ENCODE data around the gene ZFPM1. TPM values are rescaled to one million over a fixed set of nuclear protein-coding genes. Genes with fewer than 3 reads are reported as not detected.

Gene ZFPM1
- total RNA-seq, 1 donor: 15.1 TPM

DNA sequence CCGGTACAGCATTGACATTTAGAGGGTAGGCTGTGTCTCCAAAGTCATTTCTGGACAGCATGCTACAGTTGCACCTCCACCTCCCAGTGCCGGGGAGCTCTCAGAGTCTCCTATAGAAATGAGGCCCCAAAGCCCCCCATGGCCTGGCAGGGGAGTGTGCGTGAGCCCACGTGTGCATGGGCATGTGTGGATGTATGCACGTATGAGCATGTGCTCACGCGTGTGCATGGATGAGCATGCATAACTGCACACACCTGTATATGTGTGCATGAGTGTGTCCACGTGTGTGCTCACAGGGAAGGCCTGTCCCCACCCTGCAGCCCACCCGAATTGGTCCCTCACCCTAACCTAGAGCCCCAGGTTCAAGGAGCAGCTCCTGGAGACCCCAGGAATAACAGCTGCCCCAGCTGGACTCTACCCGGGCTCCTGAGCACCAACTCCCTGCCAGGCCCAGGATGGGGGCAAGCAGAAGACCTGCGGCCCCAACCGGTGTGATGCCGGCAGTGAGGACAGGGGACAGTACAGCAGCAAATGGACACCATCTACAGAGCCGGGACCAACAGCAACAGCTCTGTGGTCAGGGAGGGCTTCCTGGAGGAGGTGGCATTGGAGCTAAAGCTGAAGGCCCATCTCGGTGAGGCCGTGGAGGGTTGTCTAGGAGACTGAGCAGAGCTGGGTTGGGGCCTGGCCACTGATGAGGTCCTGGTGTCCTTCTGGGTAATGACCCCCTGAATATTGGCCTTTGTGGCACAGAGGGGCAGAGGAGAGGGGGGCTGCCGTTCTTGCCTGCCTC is 35.2 kb upstream of the ZFPM1 start:
- no peak for DNase-seq (ENCODE audit: low read depth in 2 of 3, low spot score in 2 of 3)

DNA sequence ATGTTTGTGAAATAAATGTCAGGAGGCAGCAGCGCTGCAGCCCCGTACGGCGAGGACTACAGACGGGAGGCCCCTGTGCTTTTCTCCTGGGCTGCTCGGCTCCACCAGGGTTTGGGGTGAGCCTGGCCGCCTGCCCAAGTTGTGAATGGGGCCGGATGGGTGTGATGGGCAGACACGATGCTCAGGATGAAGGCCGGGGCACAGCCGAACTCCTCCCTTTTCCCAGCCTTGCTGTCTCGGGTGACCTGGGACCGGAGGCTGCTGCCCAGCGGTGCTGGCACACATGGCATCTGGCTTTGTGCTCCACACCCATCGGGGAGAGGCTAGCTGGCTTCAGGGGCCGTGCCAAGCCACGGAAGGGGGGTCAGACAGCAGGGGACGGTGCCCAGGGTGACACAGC is 34.2 kb upstream of the ZFPM1 start:
- DNase-seq (ENCODE audit: low read depth in 2 of 3, low spot score in 2 of 3): no peak

DNA sequence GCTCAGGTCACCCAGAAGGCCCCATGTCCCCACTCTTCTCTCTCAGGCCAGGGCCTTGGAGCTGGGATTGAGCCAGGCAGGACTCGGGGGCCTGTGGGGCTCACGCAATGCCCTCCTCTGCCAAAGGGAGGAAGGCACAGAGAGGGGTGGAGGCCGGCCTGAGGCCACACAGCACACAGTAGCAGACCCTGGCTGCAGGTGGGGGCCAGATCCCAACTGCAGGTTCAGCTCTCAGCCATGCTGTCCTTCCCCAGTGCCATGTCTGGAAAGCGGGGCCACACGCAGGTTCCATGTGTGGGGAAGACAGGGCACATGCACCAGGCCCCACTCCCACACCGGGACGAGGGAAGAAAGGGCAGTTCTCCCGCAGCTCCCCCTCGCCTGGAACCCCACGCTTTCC is 33.3 kb upstream of the ZFPM1 start:
- DNase-seq (ENCODE audit: low read depth in 2 of 3, low spot score in 2 of 3): no peak

DNA sequence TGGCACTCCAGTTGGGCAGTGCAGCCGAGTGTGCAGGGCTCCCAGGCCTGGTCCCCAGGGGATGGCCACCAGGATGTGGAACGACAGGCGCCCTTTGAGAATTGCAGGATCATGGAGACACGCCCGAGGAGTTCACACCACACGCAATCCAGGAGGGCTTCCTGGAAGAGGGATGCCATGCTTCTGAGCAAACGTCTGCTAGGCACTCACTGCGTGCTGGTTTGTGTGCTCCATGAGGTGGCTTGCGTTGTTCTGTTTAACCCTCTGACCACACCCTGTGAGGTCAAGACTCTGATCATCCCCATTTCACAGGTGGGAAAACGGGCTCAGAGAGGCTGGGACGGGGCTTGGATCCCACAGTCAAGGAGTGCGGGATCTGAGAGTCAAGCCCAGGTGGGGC is 32.6 kb upstream of the ZFPM1 start:
- no peak for DNase-seq (ENCODE audit: low read depth in 2 of 3, low spot score in 2 of 3)

DNA sequence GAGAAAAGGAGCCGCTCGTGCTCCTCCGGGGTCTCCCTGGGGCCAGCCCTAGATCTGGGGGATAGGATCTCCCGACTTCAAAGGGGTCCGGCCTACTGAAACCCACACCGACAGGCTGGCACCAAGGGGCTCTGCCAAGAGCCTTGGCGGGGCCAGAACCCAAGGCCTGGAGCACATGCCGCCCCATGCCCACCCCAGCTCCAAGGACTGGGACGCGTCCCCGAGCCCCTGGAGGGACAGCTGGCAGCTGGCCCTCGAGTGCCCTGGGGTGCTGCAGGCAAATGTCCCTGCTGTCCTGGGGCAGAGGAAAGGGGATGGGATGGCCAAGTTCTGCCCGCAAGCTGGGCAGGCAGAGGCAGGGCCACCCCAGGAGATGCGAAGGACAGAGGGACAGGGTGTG is 31.8 kb upstream of the ZFPM1 start:
- DNase-seq (ENCODE audit: low read depth in 2 of 3, low spot score in 2 of 3): no peak

DNA sequence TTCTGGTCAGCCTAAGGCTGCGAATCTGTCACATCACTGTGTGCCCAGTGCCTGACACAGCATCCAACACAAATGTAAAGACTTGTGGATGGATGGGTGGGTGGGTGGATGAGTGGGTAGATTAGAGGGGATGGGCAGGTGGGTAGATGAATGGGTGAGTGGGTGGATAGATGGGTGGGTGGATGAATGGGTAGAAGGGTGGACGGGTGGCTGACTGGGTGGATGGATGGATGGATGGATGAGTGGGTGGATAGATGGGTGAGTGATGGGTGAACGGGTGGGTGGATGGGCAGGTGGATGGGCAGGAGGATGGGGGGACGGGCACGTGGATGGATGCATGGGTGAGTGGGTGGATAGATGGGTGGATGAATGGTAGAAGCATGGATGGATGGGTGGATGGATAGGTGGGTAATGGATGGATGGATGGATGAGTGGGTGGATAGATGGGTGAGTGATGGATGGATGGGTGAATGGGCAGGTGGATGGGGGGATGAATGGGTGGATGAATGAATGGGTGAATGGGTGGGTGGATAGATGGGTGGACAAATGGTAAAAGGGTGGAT is 31.1 kb upstream of the ZFPM1 start:
- DNase-seq (ENCODE audit: low read depth in 2 of 3, low spot score in 2 of 3): no peak

DNA sequence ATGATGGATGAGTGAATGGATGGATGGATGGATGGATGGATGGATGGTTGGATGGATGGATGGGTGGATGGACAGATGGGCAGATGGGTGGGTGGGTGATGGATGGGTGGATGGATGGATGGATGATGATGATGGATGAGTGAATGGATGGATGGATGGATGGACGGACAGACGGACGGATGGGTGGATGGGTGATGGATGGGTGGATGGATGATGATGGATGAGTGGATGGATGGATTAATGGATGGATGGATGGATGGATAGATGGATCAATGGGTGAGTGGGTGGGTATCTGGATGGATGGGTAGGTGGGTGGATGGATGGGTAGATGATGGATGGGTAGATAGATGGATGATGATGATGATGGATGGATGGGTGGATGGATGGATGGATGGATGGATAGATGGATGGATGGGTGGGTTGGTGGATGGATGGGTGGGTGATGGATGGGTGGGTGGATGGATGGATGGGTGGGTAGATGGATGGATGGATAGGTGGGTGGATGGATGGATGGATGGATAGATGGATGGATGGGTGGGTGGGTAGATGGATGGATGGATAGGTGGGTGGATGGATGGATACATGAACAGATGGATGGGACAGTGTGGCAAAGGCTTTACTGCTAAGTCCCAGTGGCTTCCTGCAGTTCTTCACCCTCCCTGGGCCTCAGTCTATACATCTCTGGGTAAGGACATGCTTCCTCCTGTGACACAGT is 30.2 kb upstream of the ZFPM1 start:
- no peak for DNase-seq (ENCODE audit: low read depth in 2 of 3, low spot score in 2 of 3)

DNA sequence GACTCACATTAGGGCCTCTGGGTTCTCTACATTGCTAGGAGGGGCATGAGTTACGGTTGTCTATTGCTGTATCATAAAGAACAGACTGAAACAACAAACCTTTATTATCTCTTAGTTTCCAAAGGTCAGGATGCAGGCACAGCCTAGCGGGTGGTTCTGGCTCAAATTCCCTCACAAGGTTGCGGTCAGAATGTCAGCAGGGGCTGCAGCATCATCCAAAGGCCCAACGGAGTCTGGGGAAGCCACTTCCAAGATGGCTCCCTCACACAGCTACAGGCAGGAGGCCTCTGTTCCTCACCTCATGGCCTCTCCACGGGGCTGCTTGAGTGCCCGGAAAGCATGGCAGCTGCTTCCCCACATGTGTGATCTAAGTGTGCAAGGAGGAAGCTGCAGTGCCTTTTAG is 29.6 kb upstream of the ZFPM1 start:
- no peak for DNase-seq (ENCODE audit: low read depth in 2 of 3, low spot score in 2 of 3)

DNA sequence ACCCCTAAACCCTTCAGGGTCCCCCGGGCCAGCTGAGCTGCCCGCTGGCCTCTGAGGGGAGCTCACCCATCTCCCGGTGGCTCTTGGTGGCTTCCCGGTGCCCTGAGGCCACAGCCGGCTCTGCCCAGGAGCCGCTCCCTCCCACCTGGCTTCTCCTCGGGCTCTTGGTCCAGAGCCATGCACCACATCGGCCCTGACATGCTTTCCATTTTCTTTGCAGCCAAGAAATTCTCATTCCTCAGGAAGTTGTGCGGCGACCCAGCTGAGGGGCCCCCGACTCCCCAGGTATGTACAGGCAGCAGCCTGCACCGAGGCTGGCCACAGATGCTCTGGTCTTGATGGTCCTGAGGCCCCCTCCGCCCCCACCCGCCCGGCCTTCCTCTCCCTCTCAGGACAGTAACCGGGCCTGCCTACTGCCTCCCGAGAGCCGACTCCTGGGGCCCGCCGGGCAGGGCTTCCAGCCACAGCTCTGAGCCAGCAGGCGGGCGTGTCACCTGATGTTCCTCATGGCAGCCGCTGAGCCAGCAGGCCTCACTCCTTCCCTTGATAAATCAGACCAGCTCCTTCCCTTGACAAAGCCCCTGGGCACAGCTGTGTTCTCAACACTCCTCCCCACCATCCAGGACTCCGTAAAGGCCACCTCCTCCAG is 28.4 kb upstream of the ZFPM1 start:
- DNase-seq (ENCODE audit: low read depth in 2 of 3, low spot score in 2 of 3): peak in 1 of 3 donors; percentile 21

DNA sequence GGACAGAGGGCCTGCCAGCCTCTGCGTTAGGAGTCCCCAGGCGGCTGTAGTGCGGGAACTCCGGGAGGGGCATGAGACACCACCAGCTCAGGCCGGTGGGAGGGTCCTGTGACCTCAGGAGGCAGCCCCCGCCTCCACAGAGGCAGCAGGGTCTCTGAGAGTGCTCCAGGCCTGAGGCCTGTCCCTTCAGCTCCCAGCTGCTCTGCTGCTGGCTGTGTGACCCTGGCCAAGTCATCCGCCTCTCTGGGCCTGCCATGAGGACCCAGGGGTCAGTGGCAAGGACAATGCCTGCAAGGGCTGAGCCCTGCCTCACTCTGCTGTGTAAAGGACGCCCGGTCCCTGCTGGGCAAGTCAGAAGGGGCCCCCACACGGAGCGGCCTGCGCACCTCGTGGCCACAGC is 27.1 kb upstream of the ZFPM1 start:
- no peak for DNase-seq (ENCODE audit: low read depth in 2 of 3, low spot score in 2 of 3)

DNA sequence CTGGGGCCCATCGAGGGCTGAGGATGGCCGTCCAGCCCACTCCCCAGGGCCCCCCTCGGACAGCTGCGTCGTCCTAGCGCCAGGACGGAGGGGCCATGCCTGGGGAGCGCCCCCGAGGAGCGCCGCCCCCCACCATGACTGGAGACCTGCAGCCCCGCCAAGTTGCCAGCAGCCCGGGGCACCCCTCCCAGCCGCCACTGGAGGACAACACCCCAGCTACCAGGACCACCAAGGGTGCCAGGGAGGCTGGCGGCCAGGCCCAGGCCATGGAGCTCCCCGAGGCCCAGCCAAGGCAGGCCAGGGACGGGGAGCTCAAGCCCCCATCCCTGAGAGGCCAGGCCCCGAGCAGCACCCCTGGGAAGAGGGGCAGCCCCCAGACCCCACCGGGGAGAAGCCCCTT is 25.7 kb upstream of the ZFPM1 start:
- no peak for DNase-seq (ENCODE audit: low read depth in 2 of 3, low spot score in 2 of 3)

DNA sequence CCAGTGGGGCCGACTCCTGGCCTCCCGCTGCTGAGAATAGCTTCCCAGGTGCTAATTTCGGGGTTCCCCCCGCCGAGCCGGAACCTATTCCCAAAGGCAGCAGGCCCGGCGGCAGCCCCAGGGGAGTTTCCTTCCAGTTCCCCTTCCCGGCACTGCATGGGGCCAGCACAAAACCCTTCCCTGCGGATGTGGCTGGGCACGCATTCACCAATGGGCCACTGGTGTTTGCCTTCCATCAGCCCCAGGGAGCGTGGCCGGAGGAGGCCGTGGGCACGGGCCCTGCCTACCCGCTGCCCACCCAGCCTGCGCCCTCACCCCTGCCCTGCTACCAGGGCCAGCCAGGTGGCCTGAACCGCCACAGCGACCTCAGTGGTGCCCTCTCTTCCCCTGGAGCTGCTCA is 24.9 kb upstream of the ZFPM1 start:
- DNase-seq (ENCODE audit: low read depth in 2 of 3, low spot score in 2 of 3): no peak

DNA sequence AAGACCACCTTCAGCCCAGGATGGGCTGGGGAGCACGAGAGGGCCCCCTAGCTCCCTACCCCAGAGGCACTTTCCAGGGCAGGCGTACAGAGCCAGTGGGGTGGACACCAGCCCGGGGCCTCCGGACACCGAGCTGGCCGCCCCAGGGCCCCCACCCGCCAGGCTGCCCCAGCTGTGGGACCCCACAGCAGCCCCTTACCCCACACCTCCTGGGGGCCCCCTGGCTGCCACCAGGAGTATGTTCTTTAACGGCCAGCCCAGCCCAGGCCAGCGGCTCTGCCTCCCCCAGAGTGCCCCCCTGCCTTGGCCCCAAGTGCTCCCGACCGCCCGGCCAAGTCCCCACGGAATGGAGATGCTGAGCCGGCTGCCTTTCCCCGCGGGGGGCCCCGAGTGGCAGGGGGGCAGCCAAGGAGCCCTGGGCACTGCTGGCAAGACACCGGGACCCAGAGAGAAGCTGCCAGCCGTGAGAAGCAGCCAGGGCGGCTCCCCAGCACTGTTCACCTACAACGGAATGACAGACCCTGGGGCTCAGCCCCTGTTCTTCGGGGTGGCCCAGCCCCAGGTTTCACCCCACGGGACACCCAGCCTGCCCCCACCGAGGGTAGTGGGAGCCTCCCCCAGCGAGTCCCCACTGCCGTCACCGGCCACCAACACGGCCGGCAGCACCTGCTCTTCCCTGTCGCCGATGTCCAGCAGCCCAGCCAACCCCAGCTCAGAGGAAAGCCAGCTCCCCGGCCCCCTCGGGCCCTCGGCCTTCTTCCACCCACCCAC is 24.3 kb upstream of the ZFPM1 start:
- no peak for DNase-seq (ENCODE audit: low read depth in 2 of 3, low spot score in 2 of 3)

DNA sequence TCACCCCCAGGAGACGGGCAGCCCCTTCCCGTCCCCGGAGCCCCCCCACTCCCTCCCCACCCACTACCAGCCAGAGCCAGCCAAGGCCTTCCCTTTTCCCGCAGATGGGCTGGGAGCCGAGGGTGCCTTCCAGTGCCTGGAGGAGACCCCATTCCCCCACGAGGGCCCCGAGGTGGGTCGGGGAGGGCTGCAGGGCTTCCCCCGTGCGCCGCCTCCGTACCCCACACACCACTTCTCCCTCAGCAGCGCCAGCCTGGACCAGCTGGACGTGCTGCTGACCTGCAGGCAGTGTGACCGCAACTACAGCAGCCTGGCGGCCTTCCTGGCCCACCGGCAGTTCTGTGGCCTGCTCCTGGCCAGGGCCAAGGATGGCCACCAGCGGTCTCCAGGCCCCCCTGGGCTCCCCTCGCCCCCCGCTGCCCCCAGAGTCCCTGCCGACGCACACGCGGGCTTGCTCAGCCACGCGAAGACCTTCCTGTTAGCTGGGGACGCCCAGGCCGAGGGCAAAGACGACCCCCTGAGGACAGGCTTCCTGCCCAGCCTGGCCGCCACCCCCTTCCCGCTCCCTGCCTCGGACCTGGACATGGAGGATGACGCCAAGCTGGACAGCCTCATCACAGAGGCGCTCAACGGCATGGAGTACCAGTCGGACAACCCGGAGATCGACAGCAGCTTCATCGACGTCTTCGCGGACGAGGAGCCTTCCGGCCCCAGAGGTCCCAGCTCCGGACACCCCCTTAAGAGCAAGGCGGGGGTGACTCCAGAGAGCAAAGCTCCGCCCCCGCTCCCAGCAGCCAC is 23.5 kb upstream of the ZFPM1 start:
- no peak for DNase-seq (ENCODE audit: low read depth in 2 of 3, low spot score in 2 of 3)

DNA sequence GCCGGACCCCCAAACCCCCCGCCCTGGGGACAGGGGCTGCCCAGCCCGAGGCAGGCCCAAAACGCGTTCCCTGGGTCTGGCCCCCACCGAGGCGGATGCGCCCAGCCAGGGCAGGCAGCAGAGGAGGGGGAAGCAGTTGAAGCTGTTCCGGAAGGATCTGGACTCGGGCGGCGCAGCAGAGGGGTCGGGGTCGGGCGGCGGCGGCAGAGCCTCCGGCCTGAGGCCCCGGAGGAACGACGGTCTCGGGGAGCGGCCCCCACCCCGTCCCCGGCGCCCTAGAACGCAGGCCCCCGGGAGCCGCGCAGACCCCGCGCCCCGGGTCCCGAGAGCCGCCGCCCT is 22.9 kb upstream of the ZFPM1 start:
- DNase-seq (ENCODE audit: low read depth in 2 of 3, low spot score in 2 of 3): peak in 1 of 3 donors; percentile 22

DNA sequence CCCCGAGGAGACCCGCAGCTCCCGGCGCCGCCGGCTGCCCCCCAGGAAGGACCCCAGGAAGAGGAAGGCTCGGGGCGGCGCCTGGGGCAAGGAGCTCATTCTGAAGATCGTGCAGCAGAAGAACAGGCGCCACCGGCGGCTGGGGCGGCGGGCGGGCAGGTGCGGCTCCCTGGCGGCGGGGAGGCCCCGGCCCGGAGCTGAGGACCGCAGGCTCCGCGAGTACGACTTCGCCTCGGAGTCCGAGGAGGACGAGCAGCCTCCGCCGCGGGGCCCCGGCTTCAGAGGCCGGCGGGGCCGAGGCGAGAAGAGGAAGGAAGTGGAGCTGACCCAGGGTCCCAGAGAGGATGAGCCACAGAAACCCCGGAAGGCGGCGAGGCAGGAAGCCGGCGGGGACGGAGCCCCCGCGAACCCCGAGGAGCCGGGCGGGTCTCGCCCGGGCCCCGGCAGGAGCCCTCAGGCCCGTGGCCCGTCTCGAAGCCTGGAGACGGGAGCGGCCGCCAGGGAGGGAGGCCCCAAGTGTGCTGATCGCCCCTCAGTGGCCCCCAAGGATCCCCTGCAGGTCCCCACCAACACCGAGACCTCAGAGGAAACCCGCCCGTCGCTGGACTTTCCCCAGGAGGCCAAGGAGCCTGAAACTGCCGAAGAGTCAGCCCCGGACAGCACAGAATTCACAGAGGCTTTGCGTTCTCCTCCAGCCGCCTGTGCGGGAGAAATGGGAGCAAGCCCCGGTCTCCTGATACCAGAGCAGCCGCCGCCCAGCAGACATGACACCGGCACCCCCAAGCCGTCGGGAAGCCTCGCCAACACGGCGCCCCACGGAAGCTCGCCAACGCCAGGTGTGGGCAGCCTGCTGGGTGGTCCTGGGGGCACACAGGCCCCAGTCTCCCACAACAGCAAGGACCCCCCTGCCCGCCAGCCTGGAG is 22.3 kb upstream of the ZFPM1 start:
- DNase-seq (ENCODE audit: low read depth in 2 of 3, low spot score in 2 of 3): peak in 2 of 3 donors; percentile 31 to 40

DNA sequence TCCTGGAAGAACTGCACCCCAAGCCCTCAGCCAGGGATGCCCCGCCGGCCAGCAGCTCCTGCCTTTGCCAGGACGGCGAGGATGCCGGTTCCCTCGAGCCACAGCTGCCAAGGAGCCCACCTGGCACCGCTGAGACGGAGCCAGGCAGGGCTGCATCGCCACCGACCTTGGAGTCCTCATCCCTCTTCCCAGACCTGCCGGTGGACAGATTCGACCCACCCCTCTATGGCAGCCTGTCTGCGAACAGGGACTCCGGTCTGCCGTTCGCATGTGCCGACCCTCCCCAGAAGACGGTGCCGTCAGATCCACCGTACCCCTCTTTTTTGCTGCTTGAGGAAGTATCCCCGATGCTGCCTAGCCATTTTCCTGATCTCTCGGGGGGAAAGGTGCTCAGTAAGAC is 21.4 kb upstream of the ZFPM1 start:
- DNase-seq (ENCODE audit: low read depth in 2 of 3, low spot score in 2 of 3): no peak

DNA sequence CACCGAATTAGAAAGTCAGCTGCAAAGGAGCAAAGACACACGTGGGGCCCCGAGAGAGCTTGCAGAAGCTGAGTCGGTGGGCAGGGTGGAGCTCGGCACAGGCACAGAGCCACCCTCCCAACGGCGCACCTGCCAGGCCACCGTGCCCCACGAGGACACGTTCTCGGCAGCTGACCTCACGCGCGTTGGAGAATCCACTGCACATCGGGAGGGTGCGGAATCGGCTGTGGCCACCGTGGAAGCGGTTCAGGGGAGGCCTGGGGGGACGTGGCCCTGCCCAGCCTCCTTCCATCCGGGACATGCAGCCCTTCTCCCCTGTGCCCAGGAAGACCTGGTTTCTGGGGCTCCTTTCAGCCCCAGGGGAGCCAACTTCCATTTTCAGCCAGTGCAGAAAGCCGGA is 20.9 kb upstream of the ZFPM1 start:
- DNase-seq (ENCODE audit: low read depth in 2 of 3, low spot score in 2 of 3): no peak

DNA sequence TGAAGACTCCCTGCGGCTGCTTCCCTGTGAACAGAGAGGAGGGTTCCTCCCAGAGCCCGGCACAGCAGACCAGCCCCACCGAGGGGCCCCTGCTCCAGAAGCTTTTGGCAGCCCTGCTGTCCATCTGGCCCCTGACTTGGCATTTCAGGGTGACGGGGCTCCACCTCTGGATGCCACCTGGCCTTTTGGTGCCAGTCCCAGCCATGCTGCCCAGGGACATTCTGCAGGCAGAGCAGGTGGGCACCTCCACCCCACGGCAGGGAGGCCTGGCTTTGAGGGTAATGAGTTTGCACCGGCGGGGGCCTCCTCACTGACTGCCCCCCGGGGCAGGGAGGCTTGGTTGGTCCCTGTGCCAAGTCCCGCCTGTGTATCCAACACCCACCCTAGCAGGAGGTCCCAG is 20.3 kb upstream of the ZFPM1 start:
- no peak for DNase-seq (ENCODE audit: low read depth in 2 of 3, low spot score in 2 of 3)
